NCI-H2107 treated with DMSO at 0.1 percent for 48 hours (cell line): ENCODE measurements around the gene FOXP3.

ENCODE experiments used
- DNase-seq: peaks from one replicate; lab custom pipeline; 2025; ENCODE audit not compliant: unreplicated experiment; lab: John Stamatoyannopoulos, UW

Gene FOXP3

GRCh38 chrX:49221868-49222267 lies 42.6 kb downstream of the FOXP3 start:
- no peak for DNase-seq

- no peak for DNase-seq
Observed at GRCh38 chrX:49220100-49220499, 44.4 kb downstream of the FOXP3 start.

- no peak for DNase-seq
Observed at GRCh38 chrX:49214996-49215526, 49.4 kb downstream of the FOXP3 start.

GRCh38 chrX:49214416-49214815 lies 50.1 kb downstream of the FOXP3 start:
- no peak for DNase-seq

GRCh38 chrX:49212861-49213260 lies 51.6 kb downstream of the FOXP3 start:
- DNase-seq = no peak

GRCh38 chrX:49212209-49212608 lies 52.3 kb downstream of the FOXP3 start:
- no peak for DNase-seq

GRCh38 chrX:49211074-49211473 lies 53.4 kb downstream of the FOXP3 start:
- no peak for DNase-seq

- no peak for DNase-seq
Observed at GRCh38 chrX:49210406-49210805, 54.1 kb downstream of the FOXP3 start.

- no peak for DNase-seq
Observed at GRCh38 chrX:49209434-49210251, 54.9 kb downstream of the FOXP3 start.

- DNase-seq = no peak
Observed at GRCh38 chrX:49208399-49208798, 56.1 kb downstream of the FOXP3 start.

GRCh38 chrX:49206543-49206942 lies 58.0 kb downstream of the FOXP3 start:
- no peak for DNase-seq

- no peak for DNase-seq
Observed at GRCh38 chrX:49205443-49205842, 59.1 kb downstream of the FOXP3 start.

GRCh38 chrX:49204709-49205108 lies 59.8 kb downstream of the FOXP3 start:
- DNase-seq = no peak

- DNase-seq = no peak
Observed at GRCh38 chrX:49204017-49204416, 60.5 kb downstream of the FOXP3 start.

- no peak for DNase-seq
Observed at GRCh38 chrX:49203536-49203935, 61.0 kb downstream of the FOXP3 start.

GRCh38 chrX:49202022-49202421 lies 62.5 kb downstream of the FOXP3 start:
- DNase-seq = no peak
